H9 (cell line): ENCODE measurements around the gene CDKN2C. TPM values are rescaled to one million over a fixed set of nuclear protein-coding genes. Genes with fewer than 3 reads are reported as not detected.

ENCODE experiments used
- DNase-seq: peaks from one replicate; pipeline ENCODE4 v3.0.0-alpha.2; 2017
- H2AFZ ChIP-seq: one replicate; pipeline ENCODE4 v1.6.1; 2013; ENCODE audit warnings: mild to moderate bottlenecking, low read length, control low read depth, moderate library complexity
- H2AK5ac ChIP-seq: 2 replicates; pipeline ENCODE4 v1.6.1; 2013; ENCODE audit warnings: low read length, control low read depth, mixed read lengths; ENCODE audit not compliant: insufficient read length
- H2BK120ac ChIP-seq: one replicate; pipeline ENCODE4 v1.6.1; 2013; ENCODE audit warnings: low read depth, mild to moderate bottlenecking, low read length, control low read depth, inconsistent platforms; ENCODE audit not compliant: poor library complexity, severe bottlenecking
- H2BK12ac ChIP-seq: 2 replicates; pipeline ENCODE4 v1.6.1; 2013; ENCODE audit warnings: low read length, control low read depth, mixed read lengths, low read depth; ENCODE audit not compliant: insufficient read length
- H2BK15ac ChIP-seq: 2 replicates; pipeline ENCODE4 v1.6.1; 2013; ENCODE audit warnings: low read depth, low read length, control low read depth
- H2BK20ac ChIP-seq: one replicate; pipeline ENCODE4 v1.6.1; 2013; ENCODE audit warnings: low read depth, mild to moderate bottlenecking, low read length, control low read depth, inconsistent platforms; ENCODE audit not compliant: poor library complexity, severe bottlenecking
- H2BK5ac ChIP-seq: 2 replicates; pipeline ENCODE4 v1.6.1; 2013; ENCODE audit warnings: low read length, control low read depth, mixed read lengths; ENCODE audit not compliant: insufficient read length
- H3K14ac ChIP-seq: 2 replicates; pipeline ENCODE4 v1.6.1; 2013; ENCODE audit warnings: low read length, control low read depth; ENCODE audit not compliant: insufficient read depth
- H3K18ac ChIP-seq: 2 replicates; pipeline ENCODE4 v1.6.1; 2013; ENCODE audit warnings: low read depth, mild to moderate bottlenecking, mixed read lengths, low read length, control low read depth; ENCODE audit not compliant: insufficient read length
- H3K23ac ChIP-seq: 2 replicates; pipeline ENCODE4 v1.6.1; 2013; ENCODE audit warnings: low read length, control low read depth, mixed read lengths, low read depth; ENCODE audit not compliant: insufficient read length
- H3K23me2 ChIP-seq: 2 replicates; pipeline ENCODE4 v1.6.1; 2013; ENCODE audit warnings: low read depth, mild to moderate bottlenecking, mixed read lengths, low read length, control low read depth; ENCODE audit not compliant: insufficient read length, poor library complexity, severe bottlenecking
- H3K27ac ChIP-seq: 2 replicates; pipeline ENCODE4 v1.5.1; 2013; ENCODE audit warnings: low read length, control low read depth, mixed read lengths, low read depth; ENCODE audit not compliant: insufficient read length
- H3K27me3 ChIP-seq: 2 replicates; pipeline ENCODE4 v1.6.1; 2013; ENCODE audit warnings: low read length, control low read depth, inconsistent platforms; ENCODE audit not compliant: insufficient read depth
- H3K4ac ChIP-seq: 2 replicates; pipeline ENCODE4 v1.6.1; 2013; ENCODE audit warnings: low read depth, mild to moderate bottlenecking, control low read depth, inconsistent platforms, low read length, moderate library complexity
- H3K4me1 ChIP-seq: 2 replicates; pipeline ENCODE4 v1.6.1; 2013; ENCODE audit warnings: low read length, control low read depth, inconsistent platforms; ENCODE audit not compliant: insufficient read depth
- H3K4me2 ChIP-seq: 2 replicates; pipeline ENCODE4 v1.6.1; 2013; ENCODE audit warnings: low read length, control low read depth, mixed read lengths; ENCODE audit not compliant: insufficient read length, insufficient read depth
- H3K56ac ChIP-seq: 2 replicates; pipeline ENCODE4 v1.6.1; 2013; ENCODE audit warnings: low read depth, mild to moderate bottlenecking, mixed read lengths, low read length, control low read depth; ENCODE audit not compliant: insufficient read length
- H3K79me1 ChIP-seq: 2 replicates; pipeline ENCODE4 v1.6.1; 2013; ENCODE audit warnings: low read depth, mild to moderate bottlenecking, moderate library complexity, low read length, control low read depth, inconsistent platforms; ENCODE audit not compliant: insufficient read depth, poor library complexity, severe bottlenecking
- H3K79me2 ChIP-seq: 2 replicates; pipeline ENCODE4 v1.6.1; 2013; ENCODE audit warnings: low read length, control low read depth, inconsistent platforms; ENCODE audit not compliant: insufficient read depth
- H3K9ac ChIP-seq: 2 replicates; pipeline ENCODE4 v1.6.1; 2013; ENCODE audit warnings: low read length, control low read depth, mixed read lengths; ENCODE audit not compliant: insufficient read length; ENCODE audit errors: extremely low read depth
- H3K9me3 ChIP-seq: one replicate; pipeline ENCODE4 v1.6.1; 2013; ENCODE audit warnings: low read depth, low read length, inconsistent platforms; ENCODE audit not compliant: control insufficient read depth
- H3T11ph ChIP-seq: one replicate; pipeline ENCODE4 v1.6.1; 2013; ENCODE audit warnings: mild to moderate bottlenecking, low read length, control low read depth, inconsistent platforms
- H4K20me1 ChIP-seq: one replicate; pipeline ENCODE4 v1.6.1; 2013; ENCODE audit not compliant: control insufficient read depth, insufficient read length, insufficient read depth
- H4K5ac ChIP-seq: 2 replicates; pipeline ENCODE4 v1.6.1; 2013; ENCODE audit warnings: low read depth, mild to moderate bottlenecking, mixed read lengths, low read length, control low read depth; ENCODE audit not compliant: insufficient read length
- H4K8ac ChIP-seq: replicated peaks from 2 replicates; pipeline ENCODE4 v1.6.1; 2013; ENCODE audit warnings: low read length, control low read depth, mixed read lengths, low read depth; ENCODE audit not compliant: insufficient read length
- H4K91ac ChIP-seq: 2 replicates; pipeline ENCODE4 v1.6.1; 2013; ENCODE audit warnings: low read depth, mild to moderate bottlenecking, moderate library complexity, mixed read lengths, low read length, control low read depth; ENCODE audit not compliant: insufficient read length
- H3K27ac Mint-ChIP-seq, 3 experiments: 2 replicates in 2 of 3; 3 replicates in 1 of 3; pipeline ENCODE4 v1.8.0; 2020 to 2021; ENCODE audit warnings: mixed read lengths in 3 of 3, mild to moderate bottlenecking in 1 of 3, moderate library complexity in 1 of 3
- H3K27me3 Mint-ChIP-seq: 2 replicates; pipeline ENCODE4 v1.8.0; 2021; ENCODE audit warnings: low read depth, mild to moderate bottlenecking, moderate library complexity, mixed read lengths
- H3K36me3 Mint-ChIP-seq, 3 experiments: 2 replicates in 2 of 3; 3 replicates in 1 of 3; pipeline ENCODE4 v1.8.0; 2020 to 2021; ENCODE audit warnings: low read depth in 3 of 3, mixed read lengths in 3 of 3; ENCODE audit not compliant: insufficient read depth in 1 of 3
- H3K4me1 Mint-ChIP-seq, 2 experiments: 2 replicates each; pipeline ENCODE4 v1.8.0; 2020; ENCODE audit warnings: mixed read lengths in 2 of 2
- H3K4me3 Mint-ChIP-seq, 2 experiments: 2 replicates in 1 of 2; 3 replicates in 1 of 2; pipeline ENCODE4 v1.8.0; 2020 to 2021; ENCODE audit warnings: mild to moderate bottlenecking in 2 of 2, mixed read lengths in 2 of 2, moderate library complexity in 1 of 2
- H3K9me3 Mint-ChIP-seq, 2 experiments: 2 replicates in 1 of 2; 3 replicates in 1 of 2; pipeline ENCODE4 v1.8.0; 2020; ENCODE audit warnings: mild to moderate bottlenecking in 2 of 2, mixed read lengths in 2 of 2, moderate library complexity in 1 of 2
- CTCF ChIP-seq: fragments of 200-600 bp; sonication (generic); conservative IDR thresholded peaks from 3 replicates; pipeline ENCODE4 v1.8.0; 2021; ENCODE audit warnings: antibody characterized with exemption, mild to moderate bottlenecking
- total RNA-seq: library from RNA; stranded (reverse); gene quantifications from 2 replicates; pipeline ENCODE4 v1.2.1, GENCODE V29; 2021

CDKN2C gene
- total RNA-seq, 1 experiment from 2014 or later, result not detected

GRCh38 chr1:50930193-50930592, 39.9 kb upstream of the CDKN2C start:
- Histone ChIP-seq H2BK5ac (no peak overlapping the region), H3K18ac (no peak overlapping the region), H2BK15ac (no peak overlapping the region), H3K4me2 (no peak overlapping the region), H3K56ac (no peak overlapping the region), H3K27ac (no peak overlapping the region), H2AFZ (no peak overlapping the region), H3K23ac (no peak overlapping the region), H4K20me1 (no peaks in the 10 kb centered on the region), H4K91ac (no peak overlapping the region), H4K5ac (no peak overlapping the region), H3T11ph (no peak overlapping the region), H3K27me3 (no peaks in the 10 kb centered on the region), H3K14ac (no peak overlapping the region), H3K9ac (no peak overlapping the region), H4K8ac (no peak overlapping the region), H3K79me1 (peaks cover 5% of the 10 kb centered on the region), H3K4me1 (no peaks in the 10 kb centered on the region), H3K23me2 (no peaks in the 10 kb centered on the region), H3K79me2 (peaks cover 2% of the 10 kb centered on the region; the same call in 1 of the 2 replicates), H2BK120ac (no peak overlapping the region), H2BK12ac (no peak overlapping the region), H2AK5ac (no peak overlapping the region), H3K9me3 (no peaks in the 10 kb centered on the region), H3K4ac (no peak overlapping the region), H2BK20ac (no peak overlapping the region)
- no peak overlapping the region for H3K27ac Mint-ChIP-seq
- peaks cover 0 to 11% of the 10 kb centered on the region in 2 experiments; a peak in 2 of 4 replicates for H3K4me1 Mint-ChIP-seq
- no peak for DNase-seq
- peaks cover 0 to 9% (median 7%) of the 10 kb centered on the region in 3 experiments; a peak in 4 of 7 replicates for H3K36me3 Mint-ChIP-seq
- H3K9me3 Mint-ChIP-seq, result no peaks in the 10 kb centered on the region; a peak in 1 of 5 replicates
- H3K27me3 Mint-ChIP-seq, result no peaks in the 10 kb centered on the region
- H3K4me3 Mint-ChIP-seq, result no peak overlapping the region
- TF ChIP-seq CTCF, result no peak
